WTC11 (cell line): ENCODE data around the gene CCHCR1.

Experiments
- JUN ChIP-seq: sonication (generic); formaldehyde crosslinking; IDR thresholded peaks from 2 replicates; pipeline ENCODE4 v1.8.0; 2023; ENCODE audit warnings: mild to moderate bottlenecking, missing genetic modification reagents
- TF ChIP-seq, protein P1 (sequence below): sonication (generic); formaldehyde crosslinking; IDR thresholded peaks from 2 replicates; pipeline ENCODE4 v1.8.0; 2022; ENCODE audit warnings: mild to moderate bottlenecking, missing genetic modification reagents

DNA sequence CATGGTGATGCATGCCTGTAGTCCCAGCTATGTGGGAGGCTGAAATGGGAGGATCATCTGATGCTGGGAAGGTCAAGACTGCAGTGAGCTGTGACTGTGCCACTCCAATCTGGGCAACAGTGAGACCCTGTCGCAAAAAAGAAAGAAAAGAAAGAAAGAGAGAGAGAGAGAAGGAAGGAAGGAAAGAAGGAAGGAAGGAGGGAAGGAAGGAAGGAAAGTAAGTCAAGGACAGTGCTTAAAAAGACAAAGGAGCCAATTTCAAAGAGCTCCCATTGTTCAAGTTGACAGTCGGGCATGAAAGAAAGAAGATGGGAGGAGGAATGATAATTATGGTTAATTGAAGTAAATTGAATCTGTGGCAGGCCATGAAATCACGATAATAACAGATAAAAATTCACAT lies 61.4 kb downstream of the CCHCR1 start:
- TF ChIP-seq, protein P1, sequence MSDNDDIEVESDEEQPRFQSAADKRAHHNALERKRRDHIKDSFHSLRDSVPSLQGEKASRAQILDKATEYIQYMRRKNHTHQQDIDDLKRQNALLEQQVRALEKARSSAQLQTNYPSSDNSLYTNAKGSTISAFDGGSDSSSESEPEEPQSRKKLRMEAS, result no peak
- no peak for TF ChIP-seq JUN
